Heart left ventricle (tissue), 16 donors: Measurements from ENCODE around the gene RIN2. TPM values are rescaled to one million over a fixed set of nuclear protein-coding genes. Genes with fewer than 3 reads are reported as not detected.

Experiments
- ATAC-seq, 4 donors: fragments of 200-7000 bp; cut with Tn5 transposase; one replicate each; pipeline ENCODE4 v1.9.1; 2020 to 2022; ENCODE audit warnings: moderate library complexity in 4 of 4, mild to moderate bottlenecking in 3 of 4, moderate number of reproducible peaks in 1 of 4
- DNase-seq, 5 donors: peaks; one replicate each; pipeline ENCODE4 v3.0.0-alpha.2; 2020
- H3K27ac ChIP-seq, 12 donors: fragments of 200-600 bp; sonication (generic) in 4 of 12; one replicate each; pipeline versions ENCODE4 v1.5.0 to v1.8.0; 2016 to 2022; ENCODE audit warnings: mild to moderate bottlenecking in 2 of 12
- H3K27me3 ChIP-seq, 9 donors: fragments of 200-600 bp; sonication (generic) in 2 of 9; one replicate each; pipeline versions ENCODE4 v1.5.1 to v1.8.0; 2016 to 2022; ENCODE audit warnings: mild to moderate bottlenecking in 3 of 9
- H3K36me3 ChIP-seq, 9 donors: fragments of 200-600 bp; sonication (generic) in 2 of 9; one replicate each; pipeline versions ENCODE4 v1.5.0 to v1.8.0; 2018 to 2022; ENCODE audit warnings: mild to moderate bottlenecking in 2 of 9
- H3K4me1 ChIP-seq, 12 donors: fragments of 200-600 bp; sonication (generic) in 4 of 12; one replicate each; pipeline versions ENCODE4 v1.5.0 to v1.8.0; 2016 to 2022; ENCODE audit warnings: mild to moderate bottlenecking in 3 of 12
- H3K4me3 ChIP-seq, 12 donors: fragments of 200-600 bp; sonication (generic) in 4 of 12; one replicate each; pipeline versions ENCODE4 v1.5.0 to v1.8.0; 2017 to 2022; ENCODE audit warnings: mild to moderate bottlenecking in 9 of 12, moderate library complexity in 4 of 12
- H3K9me3 ChIP-seq, 12 donors: fragments of 200-600 bp; sonication (generic) in 4 of 12; one replicate each; pipeline versions ENCODE4 v1.5.0 to v1.8.0; 2016 to 2022; ENCODE audit warnings: mild to moderate bottlenecking in 1 of 12
- POLR2A ChIP-seq, 2 donors: fragments of 450-650 bp; IDR thresholded peaks; one replicate each; pipeline ENCODE4 v1.6.1; 2017; ENCODE audit warnings: antibody characterized with exemption in 2 of 2, mild to moderate bottlenecking in 2 of 2, moderate library complexity in 2 of 2
- WGBS, 4 donors: extraction: QIAGEN DNeasy Blood & Tissue Kit in 2 of 4; methylation state at CpG; one replicate each; pipeline versions ENCODE4 v1.1.5 to v1.1.7; 2013 to 2018; 5-methylcytosine and 5-hydroxymethylcytosine counted together
- intact Hi-C, 10 donors: fragments of 100-400 bp; cut with DNase I; formaldehyde crosslinking; loops; one replicate each; pipeline versions ENCODE4 v1.11.1 to v1.14.2; 2022
- polyA plus RNA-seq, 2 donors: library from polyadenylated mRNA; stranded (reverse); fragments of 200-250 nt; gene quantifications; one replicate each; pipeline ENCODE4 v1.2.3, GENCODE V29; 2013
- total RNA-seq, 9 donors: library from RNA; depleted of rRNA in 2 of 9; stranded (reverse); fragments of >200 nt in 2 of 9; fragmentation: NEBNext Ultra II Directional in 3 of 9; extraction: Animal tissue kit (Norgen Biotek cat#: 25700) in 3 of 9; gene quantifications; one replicate each; pipeline versions ENCODE4 v1.1.0 to v1.2.4, GENCODE V29; 2016 to 2023
- TF ChIP-seq, protein P1 (sequence below), 12 donors: fragments of 200-600 bp; sonication (generic) in 4 of 12; IDR thresholded peaks; one replicate each; pipeline versions ENCODE4 v1.5.0 to v1.8.0; 2018 to 2022; ENCODE audit warnings: antibody characterized with exemption in 12 of 12, mild to moderate bottlenecking in 5 of 12
- donor health status: ischemic (EF 13 %, LVEDD 7.1; RV severe dilation, severe dysfunction).
- donor health status: healthy with polysubstance abuse.
- donor health status: DM: no; HTN: yes; CAD: no.
- donor health status: DM: no; HTN: no; CAD: no.
- donor health status: ischemic (EF 25% LVEDD 6.9; RV normal size, moderate dysfunction).
- donor health status: ischemic (EF 25% LVEDD 5.7; RV mildly dilated, moderate dysfunction).
- donor health status: healthy.
- donor health status: DM: yes; HTN: yes; CAD: no.
- donor health status: ischemic (EF 35%, LVEDD 5.7; RV mildly dilated, moderate dysfunction).
- donor health status: nonischemic (EF 11% LVEDD 7.7; RV severe dilation, severe dysfunction).
- donor health status: DM: yes; HTN: yes; CAD: no.
- donor health status: PGD.
- donor health status: ischemic (EF 29% LVEDD 5.4; RV normal size, mild dysfunction).
- donor health status: nonischemic (EF 23%, LVEDD 6.1; RV moderate dilation, normal function).

The RIN2 gene
- total and polyA plus RNA-seq, 11 donors = 15.0 to 76.5 (median 56.7) TPM

DNA sequence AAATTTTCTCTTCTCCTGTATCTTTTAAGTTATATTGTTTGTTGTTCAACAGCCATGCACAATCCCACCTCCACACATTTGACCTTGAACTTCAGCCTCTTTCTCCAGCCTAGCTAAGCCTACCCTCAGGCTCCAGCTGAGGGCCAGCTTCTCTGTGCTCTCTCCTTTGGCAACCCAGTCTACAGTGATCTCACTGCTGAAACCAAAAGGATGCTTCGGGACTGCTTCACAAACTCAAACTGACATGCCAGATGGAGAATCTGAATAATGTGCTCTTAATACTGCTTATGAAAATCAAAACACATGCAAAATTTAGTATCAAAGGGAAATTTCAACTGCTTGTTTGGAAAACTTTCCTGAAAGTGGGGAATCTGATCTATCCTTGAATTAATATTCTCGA is 16.1 kb upstream of the RIN2 start:
- 76 to 87% (median 81%) methylated on average over 2 of the region's 2 CpGs for WGBS, 4 donors
- intact Hi-C loops = loop anchor here in 1 of 10 donors (5.0 kb wide), 1 partner anchor 45 kb away; no protein-coding TSS in a partner anchor
- DNase-seq (no peak), ATAC-seq (peak in 1 of 4 donors; percentile 58)
- peaks cover 0 to 13% (median 0%) of the 10 kb centered on the region in 12 donors for H3K4me1 ChIP-seq
- no peak overlapping the region for H3K27ac ChIP-seq
- H3K27me3 ChIP-seq = no peaks in the 10 kb centered on the region
- peaks cover 0 to 8% (median 0%) of the 10 kb centered on the region in 12 donors for H3K9me3 ChIP-seq
- H3K36me3 ChIP-seq = no peaks in the 10 kb centered on the region
- TF ChIP-seq, protein P1, sequence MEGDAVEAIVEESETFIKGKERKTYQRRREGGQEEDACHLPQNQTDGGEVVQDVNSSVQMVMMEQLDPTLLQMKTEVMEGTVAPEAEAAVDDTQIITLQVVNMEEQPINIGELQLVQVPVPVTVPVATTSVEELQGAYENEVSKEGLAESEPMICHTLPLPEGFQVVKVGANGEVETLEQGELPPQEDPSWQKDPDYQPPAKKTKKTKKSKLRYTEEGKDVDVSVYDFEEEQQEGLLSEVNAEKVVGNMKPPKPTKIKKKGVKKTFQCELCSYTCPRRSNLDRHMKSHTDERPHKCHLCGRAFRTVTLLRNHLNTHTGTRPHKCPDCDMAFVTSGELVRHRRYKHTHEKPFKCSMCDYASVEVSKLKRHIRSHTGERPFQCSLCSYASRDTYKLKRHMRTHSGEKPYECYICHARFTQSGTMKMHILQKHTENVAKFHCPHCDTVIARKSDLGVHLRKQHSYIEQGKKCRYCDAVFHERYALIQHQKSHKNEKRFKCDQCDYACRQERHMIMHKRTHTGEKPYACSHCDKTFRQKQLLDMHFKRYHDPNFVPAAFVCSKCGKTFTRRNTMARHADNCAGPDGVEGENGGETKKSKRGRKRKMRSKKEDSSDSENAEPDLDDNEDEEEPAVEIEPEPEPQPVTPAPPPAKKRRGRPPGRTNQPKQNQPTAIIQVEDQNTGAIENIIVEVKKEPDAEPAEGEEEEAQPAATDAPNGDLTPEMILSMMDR (IDR thresholded peaks at IDR 0.05) = no peak
- no peak for TF ChIP-seq POLR2A (IDR thresholded peaks at IDR 0.05)
- H3K4me3 ChIP-seq = no peak overlapping the region

DNA sequence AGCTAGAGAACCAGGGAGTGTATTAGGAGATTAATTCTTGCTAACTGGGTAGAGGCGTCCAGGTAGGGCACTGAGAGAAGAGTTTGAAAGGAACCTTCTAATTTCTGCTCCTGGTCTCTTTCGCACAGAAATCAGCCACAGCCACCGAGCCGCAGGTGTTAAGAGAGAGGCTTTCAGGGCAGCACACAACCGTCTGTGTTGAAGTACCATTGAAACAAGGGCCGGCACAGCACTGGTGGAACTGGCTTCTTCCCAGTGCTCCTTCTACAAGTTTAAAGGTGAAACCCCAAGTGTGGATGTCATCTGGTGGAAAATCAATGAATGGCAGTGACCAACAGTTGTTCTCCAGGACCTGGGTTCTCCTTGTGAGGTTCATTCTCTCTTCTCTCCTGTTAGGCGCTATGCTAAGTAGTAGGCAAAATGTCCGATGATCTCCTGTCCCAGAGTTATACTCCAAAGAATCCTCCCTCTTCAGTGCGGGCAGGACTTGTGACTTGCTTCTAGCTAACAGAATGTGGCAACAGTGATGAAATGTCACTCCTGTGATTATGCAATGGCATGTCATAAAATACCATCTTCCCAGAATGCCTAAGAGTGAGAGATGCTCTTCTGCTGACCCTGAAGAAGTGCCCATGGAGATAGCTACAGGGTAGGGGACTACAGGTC is 15.0 kb upstream of the RIN2 start:
- Histone ChIP-seq H3K4me1 (peaks cover 0 to 7% (median 0%) of the 10 kb centered on the region in 12 donors), H3K27me3 (no peaks in the 10 kb centered on the region), H3K9me3 (peaks cover 0 to 8% (median 0%) of the 10 kb centered on the region in 12 donors), H3K36me3 (no peaks in the 10 kb centered on the region), H3K4me3 (no peak overlapping the region), H3K27ac (no peak overlapping the region)
- DNase-seq = no peak
- ATAC-seq = peak in 1 of 4 donors; percentile 10
- intact Hi-C loops = loop anchor here in 1 of 10 donors (5.0 kb wide), 1 partner anchor 46 kb away; no protein-coding TSS in a partner anchor
- 83 to 92% (median 89%) methylated on average over 9 of the region's 9 CpGs for WGBS, 4 donors
- TF ChIP-seq, protein P1 (IDR thresholded peaks at IDR 0.05) = no peak
- TF ChIP-seq POLR2A (IDR thresholded peaks at IDR 0.05) = no peak

DNA sequence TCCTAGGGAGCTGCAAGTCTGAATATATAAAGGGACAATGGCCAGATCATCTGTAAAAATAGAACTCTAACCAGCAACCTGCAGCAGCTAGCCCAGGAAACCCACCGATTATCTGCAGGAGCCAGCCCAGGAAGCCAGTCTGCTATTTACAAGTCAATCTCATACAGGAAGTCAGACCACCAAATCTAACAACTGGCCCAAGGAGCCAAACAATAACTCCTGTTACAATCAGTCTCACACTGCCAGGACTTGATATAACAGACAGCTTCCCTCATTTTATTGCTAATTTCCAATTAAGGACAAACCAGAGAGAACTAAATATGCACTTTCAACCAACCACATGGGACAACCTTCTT is 14.4 kb upstream of the RIN2 start:
- Histone ChIP-seq H3K4me1 (peaks cover 0 to 7% (median 0%) of the 10 kb centered on the region in 12 donors), H3K36me3 (no peaks in the 10 kb centered on the region), H3K27ac (no peak overlapping the region), H3K4me3 (no peak overlapping the region), H3K27me3 (no peaks in the 10 kb centered on the region), H3K9me3 (peaks cover 0 to 8% (median 0%) of the 10 kb centered on the region in 12 donors)
- DNase-seq = no peak
- 33 to 53% (median 41%) methylated on average over 1 of the region's 1 CpG for WGBS, 4 donors
- intact Hi-C loops = loop anchor here in 1 of 10 donors (5.0 kb wide), 1 partner anchor 46 kb away; no protein-coding TSS in a partner anchor
- no peak for TF ChIP-seq POLR2A (IDR thresholded peaks at IDR 0.05)
- TF ChIP-seq, protein P1 (IDR thresholded peaks at IDR 0.05) = no peak
- ATAC-seq = no peak

GRCh38 chr20:19745106-19745505 is 13.0 kb upstream of the RIN2 start:
- no peak overlapping the region for H3K4me3 ChIP-seq
- no peak overlapping the region for H3K27ac ChIP-seq
- intact Hi-C loops = no loop called here
- 89 to 94% (median 92%) methylated on average over 3 of the region's 3 CpGs for WGBS, 4 donors
- peaks cover 0 to 8% (median 0%) of the 10 kb centered on the region in 12 donors for H3K9me3 ChIP-seq
- ATAC-seq (no peak), DNase-seq (no peak)
- H3K27me3 ChIP-seq = no peaks in the 10 kb centered on the region
- TF ChIP-seq, protein P1 (IDR thresholded peaks at IDR 0.05) = no peak
- TF ChIP-seq POLR2A (IDR thresholded peaks at IDR 0.05) = no peak
- peaks cover 0 to 10% (median 0%) of the 10 kb centered on the region in 12 donors for H3K4me1 ChIP-seq
- no peaks in the 10 kb centered on the region for H3K36me3 ChIP-seq
